Measurements from ENCODE around the gene DCUN1D1. TPM values are rescaled to one million over a fixed set of nuclear protein-coding genes. Genes with fewer than 3 reads are reported as not detected.

DCUN1D1 gene
- total and polyA plus RNA-seq, 2 experiments from 2014 or later, result 29.5 to 53.5 TPM

GRCh38 chr3:182941719-182942118, 38.6 kb downstream of the DCUN1D1 start (continued):
- TF ChIP-seq REST (IDR thresholded peaks at IDR 0.05; ENCODE audit: unreplicated experiment), result no peak
- no peak for TF ChIP-seq STAT1 (IDR thresholded peaks at IDR 0.05; ENCODE audit: unreplicated experiment)
- no peak for TF ChIP-seq CREB1 (CRISPR knock-in tag; IDR thresholded peaks at IDR 0.05; ENCODE audit: low read depth)
- no peak for TF ChIP-seq CTCF (conservative IDR thresholded peaks at IDR 0.05; ENCODE audit: low read depth in 2 of 2)

- Histone ChIP-seq H3K27me3 (ENCODE audit: insufficient read depth) (no peaks in the 10 kb centered on the region), H3K36me3 (ENCODE audit: insufficient read depth) (0 out of 2 replicates have a peak, but pooled peaks cover 2% of the 10 kb centered on the region), H3K4me2 (no peak overlapping the region), H3K79me2 (replicated peaks; ENCODE audit: insufficient read depth) (no peaks in the 10 kb centered on the region), H3K9me2 (ENCODE audit: insufficient read depth) (no peaks in the 10 kb centered on the region), H2AFZ (no peak overlapping the region), H3F3A (replicated peaks; ENCODE audit: low read depth) (peaks cover 9% of the 10 kb centered on the region; the same call in 1 of the 2 replicates), H3K4me1 (ENCODE audit: insufficient read depth) (peaks cover 33% of the 10 kb centered on the region), H3K4me3 (no peak overlapping the region), H4K20me1 (replicated peaks; ENCODE audit: insufficient read depth) (no peaks in the 10 kb centered on the region), H3K27ac (ENCODE audit: low read depth) (no peak overlapping the region)
- Mint-ChIP-seq H3K4me3 (no peak overlapping the region), H3K4me1 (peaks cover 43% of the 10 kb centered on the region), H3K36me3 (ENCODE audit: low read depth) (peaks cover 11% of the 10 kb centered on the region; the same call in 2 of the 3 replicates), H3K27me3 (ENCODE audit: insufficient read depth, low read depth, poor library complexity) (peaks cover 4% of the 10 kb centered on the region), H3K27ac (0 out of 2 replicates have a peak overlapping the region, but pooled peaks have one; percentile 74), H3K9me3 (no peaks in the 10 kb centered on the region)
- ATAC-seq (no peak), DNase-seq (ENCODE audit: low spot score) (no peak)
- TF ChIP-seq ZNF462 (CRISPR knock-in tag; IDR thresholded peaks at IDR 0.05) (no peak), EZH2 (IDR thresholded peaks at IDR 0.05; ENCODE audit: low read depth, unreplicated experiment) (no peak), EZH2phosphoT487 (IDR thresholded peaks at IDR 0.05; ENCODE audit: unreplicated experiment) (no peak), CREB1 (CRISPR knock-in tag; IDR thresholded peaks at IDR 0.05; ENCODE audit: low read depth) (no peak), STAT1 (IDR thresholded peaks at IDR 0.05; ENCODE audit: unreplicated experiment) (no peak), NANOG (IDR thresholded peaks at IDR 0.05; ENCODE audit: borderline replicate concordance) (no peak), REST (IDR thresholded peaks at IDR 0.05; ENCODE audit: unreplicated experiment) (no peak)
These were observed 40.0 kb downstream of the DCUN1D1 start for GRCh38 chr3:182940266-182940808.
